NCI-H510A treated with DMSO at 0.1 percent for 48 hours (cell line): ENCODE data around the gene USH1C.

Experiments used
- DNase-seq: peaks from one replicate; lab custom pipeline; 2025; lab: John Stamatoyannopoulos, UW

The USH1C gene

DNA sequence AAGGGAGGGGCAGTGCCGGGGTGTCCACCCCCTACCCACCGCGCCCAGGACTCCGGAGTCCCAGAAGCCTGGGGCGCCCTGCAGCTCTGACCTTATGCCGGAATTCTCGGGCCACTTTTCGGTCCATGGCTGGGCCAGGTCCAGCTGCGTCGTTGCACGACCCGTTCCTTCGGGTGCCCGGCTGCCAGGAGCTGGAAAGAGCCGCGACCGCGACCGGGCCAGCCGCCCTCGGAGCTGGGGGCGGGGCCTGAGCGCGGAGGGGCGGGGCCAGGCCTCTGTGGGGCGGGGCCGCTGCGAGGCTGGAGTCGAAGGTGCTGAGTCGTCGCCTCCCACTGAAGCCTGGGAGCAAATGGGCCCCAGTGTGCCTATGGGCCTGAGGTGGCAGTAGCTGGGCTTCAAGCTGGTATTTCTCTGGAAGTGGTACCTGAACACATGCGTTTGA lies at the start of gene USH1C:
Gene USH1C, minus strand, starts transcription at position 236 of the 442 bp plus-strand sequence. Its CDS starts 109 bp downstream, at position 127.
- DNase-seq = no peak

DNA sequence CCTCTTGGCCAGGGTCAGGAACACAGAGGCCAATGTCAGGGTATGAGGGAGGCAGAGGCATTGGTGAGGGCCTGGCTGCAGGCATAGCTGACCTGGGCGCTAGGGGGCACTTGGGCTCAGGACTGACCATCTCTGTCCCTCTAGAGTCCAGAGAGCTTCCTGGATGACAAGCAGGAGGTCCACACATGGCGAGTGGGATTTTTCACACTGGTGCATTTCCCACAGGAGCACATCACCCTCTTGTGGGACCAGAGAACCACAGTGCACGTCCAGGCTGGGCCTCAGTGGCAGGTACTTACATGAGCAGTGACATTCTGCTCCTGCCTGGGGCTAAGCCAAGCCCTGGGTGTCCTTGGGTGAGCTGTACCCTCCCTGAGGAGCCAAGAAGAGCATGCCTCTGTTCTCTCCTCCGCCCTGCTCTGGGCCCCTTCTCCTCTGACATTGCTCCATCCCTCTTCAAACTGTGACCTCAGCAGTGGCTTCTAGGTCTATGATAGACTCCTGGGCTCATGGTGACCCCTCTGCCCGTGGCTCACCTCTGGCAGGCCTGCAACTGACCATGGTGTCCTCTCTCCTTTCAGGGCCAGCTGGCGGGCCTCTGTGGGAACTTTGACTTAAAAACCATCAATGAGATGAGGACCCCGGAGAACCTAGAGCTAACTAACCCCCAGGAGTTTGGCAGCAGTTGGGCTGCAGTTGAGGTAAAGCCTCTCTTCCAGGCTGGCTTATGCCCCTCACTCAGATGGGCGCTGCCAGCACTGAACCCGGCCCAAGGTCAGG lies 49.4 kb upstream of the USH1C start:
- no peak for DNase-seq

DNA sequence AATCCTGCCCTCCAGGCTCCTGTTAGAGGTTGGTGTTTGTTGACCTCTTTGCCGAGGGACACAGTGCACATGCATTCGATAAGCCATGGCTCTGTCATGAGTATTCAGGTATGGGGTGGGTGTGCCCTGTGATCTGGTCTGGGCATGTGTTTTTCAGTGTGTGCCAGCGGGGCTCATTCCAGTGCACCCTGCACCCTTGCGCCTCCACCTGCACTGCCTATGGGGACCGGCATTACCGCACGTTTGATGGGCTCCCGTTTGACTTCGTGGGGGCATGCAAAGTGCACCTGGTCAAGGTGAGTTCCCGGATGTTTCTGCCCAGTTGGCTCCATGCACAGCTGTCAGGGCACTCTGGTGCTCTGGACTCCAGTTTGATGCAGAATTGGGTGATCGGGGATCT lies 47.1 kb upstream of the USH1C start:
- no peak for DNase-seq

DNA sequence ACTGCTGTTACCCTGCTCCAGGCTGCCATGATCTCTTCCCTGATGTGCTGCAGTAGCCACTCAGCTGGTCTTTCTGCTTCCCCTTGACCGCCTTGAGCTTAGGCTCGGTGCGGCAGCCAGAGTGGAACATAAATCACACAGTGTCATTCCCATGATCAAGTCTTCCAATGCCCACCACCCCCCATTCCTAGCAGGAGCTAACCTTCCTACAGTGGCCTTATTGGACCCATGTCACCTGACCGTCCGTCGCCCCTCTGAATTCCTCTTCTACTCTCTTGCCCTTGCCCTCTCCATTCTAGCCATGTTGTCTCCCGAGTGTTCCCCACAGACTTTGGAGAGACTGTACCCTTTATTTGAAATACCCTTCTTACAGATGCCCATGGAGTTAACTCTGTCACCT lies 46.2 kb upstream of the USH1C start:
- DNase-seq = no peak

DNA sequence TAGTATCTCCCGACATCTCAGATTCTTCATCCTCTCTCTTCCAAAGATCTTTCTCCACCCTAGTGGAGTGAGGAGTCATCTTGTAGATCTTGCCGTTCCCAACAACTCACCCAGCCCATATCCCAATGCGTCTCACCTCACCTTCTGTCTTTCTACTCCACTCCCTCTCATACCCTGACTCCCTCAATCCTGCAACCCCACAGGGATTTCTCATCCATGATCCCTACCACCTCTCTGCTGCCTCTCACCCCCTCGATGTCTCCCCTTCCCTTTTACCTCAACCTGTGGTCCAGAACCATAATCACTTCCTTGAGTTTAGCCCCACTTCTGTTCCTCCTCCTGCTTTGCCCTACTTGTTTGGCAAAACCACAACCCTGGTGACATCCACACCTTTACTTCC lies 44.5 kb upstream of the USH1C start:
- no peak for DNase-seq

DNA sequence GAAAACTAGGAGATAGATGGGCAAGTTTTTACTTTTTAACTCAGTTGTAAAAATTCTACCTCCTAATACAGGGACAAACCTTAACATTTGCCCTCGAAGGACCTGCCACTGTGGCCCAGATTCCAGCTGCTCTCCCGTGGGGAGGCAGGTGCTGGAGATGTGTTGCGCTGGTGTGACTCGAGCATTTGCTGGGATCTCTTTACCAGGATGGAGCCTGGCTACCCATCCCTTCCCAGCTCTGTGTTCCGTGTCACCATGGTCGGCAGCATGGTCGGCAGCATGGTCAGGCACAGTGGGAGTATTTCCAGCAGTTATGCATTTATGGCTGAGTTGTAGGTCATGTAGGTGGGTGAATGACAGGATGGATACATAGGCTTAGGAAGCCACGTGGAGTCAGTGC lies 44.0 kb upstream of the USH1C start:
- DNase-seq = no peak

DNA sequence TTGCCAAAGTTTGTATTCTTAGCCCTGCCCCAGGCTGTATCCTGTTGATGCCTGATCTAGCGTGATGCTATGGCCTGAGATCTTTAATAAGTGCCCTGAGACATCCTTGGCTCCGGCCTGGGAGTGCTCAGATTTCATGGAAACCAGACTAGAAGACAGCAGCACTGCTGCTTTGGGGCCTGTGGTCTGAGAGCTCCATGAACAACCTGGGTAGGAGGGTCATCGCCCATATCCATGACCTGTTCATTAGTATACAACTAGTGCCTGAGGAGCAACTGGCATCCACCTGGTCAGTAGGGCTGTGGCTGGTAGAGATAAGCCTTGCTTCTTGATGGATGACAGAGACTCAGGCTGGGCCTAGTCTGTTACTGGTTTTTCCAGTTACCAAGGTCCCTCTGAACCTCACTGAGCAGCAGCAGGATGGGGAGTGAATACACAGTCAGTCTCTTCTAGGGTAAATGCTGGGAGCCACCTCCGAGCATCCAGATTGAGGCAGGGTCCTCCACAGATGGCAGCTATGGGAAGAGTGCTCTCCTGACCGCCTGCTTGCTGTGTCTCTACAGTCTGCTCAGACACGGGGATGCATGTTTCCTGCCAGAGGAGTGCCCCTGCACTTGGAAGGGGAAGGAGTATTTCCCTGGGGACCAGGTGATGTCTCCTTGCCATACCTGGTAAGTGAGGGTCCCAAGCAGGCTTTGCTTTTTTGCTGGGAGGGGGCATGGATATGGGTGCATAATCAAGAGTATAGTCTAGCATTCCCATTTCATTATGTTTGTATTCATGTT lies 41.9 kb upstream of the USH1C start:
- no peak for DNase-seq

DNA sequence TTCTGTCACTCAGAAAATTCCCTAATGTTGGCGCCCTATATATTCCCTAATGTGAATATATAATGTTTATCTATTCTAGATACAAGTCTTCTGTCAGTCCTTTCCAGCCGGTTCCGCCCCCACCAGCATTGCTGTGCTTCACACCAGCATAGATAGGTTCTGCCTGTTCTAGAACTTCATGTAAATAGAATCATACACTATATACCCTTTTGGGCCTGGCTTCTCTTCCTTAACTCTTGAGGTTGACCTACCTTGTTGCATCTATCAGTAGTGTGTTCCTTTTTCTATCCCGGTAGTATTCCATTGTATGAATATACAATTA lies 37.5 kb upstream of the USH1C start:
- DNase-seq = no peak

DNA sequence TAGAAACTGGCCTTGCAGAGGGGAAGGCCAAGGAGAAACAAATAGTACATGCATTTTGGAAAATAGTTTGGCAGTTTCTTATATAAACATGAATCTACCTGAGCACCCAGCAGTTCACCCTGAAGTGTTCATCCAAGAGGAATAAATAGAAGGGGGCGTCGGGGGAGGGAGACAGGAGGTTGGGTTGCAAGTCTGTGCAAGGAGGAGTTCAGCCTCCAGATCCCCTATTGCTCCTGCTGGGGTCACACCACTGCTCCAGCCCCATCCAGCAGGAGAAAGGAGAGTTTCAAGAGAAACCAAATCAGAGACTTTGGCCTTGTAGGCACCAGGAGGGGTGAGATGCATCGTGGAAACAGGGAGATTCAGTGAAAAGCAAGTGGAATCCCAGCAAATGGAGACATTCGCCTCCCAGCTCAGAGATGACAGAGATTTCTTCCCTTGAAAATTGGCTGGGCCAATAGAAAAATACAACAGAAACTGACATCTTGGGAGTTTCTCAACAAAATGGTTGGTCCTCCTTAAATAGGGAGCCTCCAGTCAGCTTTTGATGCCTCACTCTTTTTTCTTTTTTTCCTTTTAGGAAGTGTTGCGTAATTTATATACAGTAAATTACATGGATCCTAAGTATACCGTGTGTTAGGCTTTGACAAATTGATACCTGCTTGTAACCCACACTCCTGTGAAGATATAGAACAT lies 37.0 kb upstream of the USH1C start:
- no peak for DNase-seq

DNA sequence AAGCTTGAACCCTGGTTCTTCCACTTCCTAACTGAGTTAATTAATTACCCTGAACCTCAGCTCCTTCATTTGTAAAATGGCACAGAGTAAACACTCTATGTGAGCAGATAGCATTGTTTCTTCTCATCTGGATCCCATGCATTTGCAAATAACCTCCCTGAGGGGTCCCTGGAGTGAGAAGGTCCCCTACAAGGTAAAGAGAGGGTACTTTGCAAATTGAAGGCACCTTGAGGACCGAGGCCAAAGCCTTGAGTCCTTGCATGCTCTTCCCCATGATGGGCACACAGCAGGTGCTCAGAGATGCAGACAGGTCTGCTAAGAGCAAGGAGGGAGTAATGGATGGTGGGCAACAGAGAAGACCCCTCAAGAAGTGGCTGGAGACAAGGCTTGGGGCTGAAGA lies 36.1 kb upstream of the USH1C start:
- DNase-seq = no peak

DNA sequence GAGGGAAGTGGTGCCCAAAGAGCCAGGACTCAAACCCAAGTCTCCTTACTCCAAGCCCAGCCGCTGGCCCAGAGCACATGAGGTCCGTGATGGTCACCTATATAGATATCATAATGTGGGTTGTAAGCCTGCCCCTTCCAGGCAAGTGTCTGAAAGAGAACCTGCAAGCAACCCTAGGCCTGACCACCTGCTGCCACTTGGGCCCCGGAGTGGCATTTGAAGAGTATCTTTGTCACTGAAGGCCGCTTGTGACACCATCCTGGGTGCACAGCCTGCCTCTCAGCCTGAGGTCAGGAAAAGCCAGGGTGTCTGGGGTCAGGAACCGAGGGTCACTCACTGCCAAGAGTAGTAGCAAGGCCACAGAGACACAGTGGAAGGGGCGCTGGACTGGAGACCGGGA lies 35.2 kb upstream of the USH1C start:
- no peak for DNase-seq

DNA sequence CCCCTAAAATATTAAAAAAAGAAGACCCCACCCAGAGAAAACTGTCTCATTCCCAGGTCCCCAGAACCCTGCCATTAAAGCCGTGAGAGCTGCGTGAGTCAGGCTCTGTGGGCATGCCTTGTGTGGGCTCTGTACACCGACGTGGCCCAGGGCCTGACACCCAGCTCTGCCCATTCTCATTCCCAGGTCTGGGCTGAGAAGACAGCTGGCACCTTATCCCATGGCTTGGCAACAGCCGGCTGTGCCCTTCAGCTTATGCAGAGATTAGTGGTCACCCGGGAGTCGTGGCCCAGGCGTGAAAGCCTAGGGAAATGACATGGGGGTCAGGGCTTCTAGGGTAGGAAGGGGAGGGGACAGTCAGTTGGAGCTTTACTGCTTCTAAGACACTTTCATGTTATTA lies 34.7 kb upstream of the USH1C start:
- DNase-seq = no peak

DNA sequence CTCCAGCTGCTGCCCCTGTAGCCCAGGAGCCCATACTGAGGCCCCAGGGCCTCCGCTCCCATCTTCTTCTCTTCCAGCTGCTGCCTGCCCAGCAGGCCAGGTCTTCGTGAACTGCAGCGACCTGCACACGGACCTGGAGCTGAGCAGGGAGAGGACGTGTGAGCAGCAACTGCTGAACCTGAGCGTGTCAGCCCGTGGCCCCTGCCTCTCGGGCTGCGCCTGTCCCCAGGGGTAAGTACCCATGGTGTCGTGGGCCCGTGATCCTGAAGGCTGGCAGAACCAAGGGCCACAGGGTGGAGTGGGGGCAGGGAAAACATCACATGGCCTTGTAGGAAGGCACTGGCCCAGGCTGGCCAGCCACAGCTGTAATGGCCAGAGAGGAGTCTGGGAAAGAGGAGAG lies 34.1 kb upstream of the USH1C start:
- DNase-seq = no peak

DNA sequence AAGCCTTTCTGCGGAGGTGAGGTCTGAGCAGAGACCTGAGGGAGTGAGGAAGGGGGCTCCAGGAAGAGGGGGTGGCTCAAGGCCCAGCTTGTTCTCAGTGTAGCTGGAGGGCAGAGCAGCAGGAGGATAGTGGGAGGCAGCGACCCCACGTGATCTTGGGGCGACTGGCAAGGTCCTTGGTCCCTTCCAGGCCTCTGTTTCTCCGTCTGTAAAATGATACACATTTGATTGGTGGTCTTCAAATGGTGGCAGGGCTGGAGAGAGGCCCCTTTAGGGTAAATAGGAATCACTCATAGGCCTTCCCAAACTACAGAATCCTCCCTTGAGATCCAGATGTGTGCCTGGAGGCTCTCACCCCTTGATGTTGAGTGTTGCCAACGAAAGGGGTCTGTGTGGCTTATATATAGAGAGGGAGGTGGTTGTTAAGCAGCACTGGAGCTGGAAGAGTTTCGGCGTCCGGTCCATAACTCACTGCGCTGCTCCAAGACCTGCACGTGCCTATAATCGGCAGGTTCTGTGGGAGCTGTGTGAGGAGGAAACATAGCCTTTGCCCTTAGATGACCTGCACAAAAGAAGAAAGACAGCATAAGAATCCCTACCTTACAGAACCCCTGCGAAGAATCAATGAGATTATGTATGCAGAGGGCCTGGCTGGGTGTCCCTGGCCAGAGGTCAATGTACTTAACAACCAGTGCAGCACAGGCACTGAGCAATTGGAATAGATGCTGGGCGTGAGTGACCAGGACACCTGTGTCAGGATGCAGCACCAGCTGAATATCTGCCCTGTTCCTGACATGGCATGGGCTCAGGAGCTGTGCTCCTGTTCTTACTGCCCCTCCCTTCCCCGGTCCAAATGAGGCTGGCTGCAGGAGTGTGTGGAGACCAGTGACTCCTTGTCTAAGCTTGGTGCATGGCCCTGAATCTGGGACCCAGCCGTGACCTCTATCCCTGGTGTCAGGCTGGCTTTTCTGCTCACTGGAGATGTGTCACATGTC lies 31.5 kb upstream of the USH1C start:
- no peak for DNase-seq

DNA sequence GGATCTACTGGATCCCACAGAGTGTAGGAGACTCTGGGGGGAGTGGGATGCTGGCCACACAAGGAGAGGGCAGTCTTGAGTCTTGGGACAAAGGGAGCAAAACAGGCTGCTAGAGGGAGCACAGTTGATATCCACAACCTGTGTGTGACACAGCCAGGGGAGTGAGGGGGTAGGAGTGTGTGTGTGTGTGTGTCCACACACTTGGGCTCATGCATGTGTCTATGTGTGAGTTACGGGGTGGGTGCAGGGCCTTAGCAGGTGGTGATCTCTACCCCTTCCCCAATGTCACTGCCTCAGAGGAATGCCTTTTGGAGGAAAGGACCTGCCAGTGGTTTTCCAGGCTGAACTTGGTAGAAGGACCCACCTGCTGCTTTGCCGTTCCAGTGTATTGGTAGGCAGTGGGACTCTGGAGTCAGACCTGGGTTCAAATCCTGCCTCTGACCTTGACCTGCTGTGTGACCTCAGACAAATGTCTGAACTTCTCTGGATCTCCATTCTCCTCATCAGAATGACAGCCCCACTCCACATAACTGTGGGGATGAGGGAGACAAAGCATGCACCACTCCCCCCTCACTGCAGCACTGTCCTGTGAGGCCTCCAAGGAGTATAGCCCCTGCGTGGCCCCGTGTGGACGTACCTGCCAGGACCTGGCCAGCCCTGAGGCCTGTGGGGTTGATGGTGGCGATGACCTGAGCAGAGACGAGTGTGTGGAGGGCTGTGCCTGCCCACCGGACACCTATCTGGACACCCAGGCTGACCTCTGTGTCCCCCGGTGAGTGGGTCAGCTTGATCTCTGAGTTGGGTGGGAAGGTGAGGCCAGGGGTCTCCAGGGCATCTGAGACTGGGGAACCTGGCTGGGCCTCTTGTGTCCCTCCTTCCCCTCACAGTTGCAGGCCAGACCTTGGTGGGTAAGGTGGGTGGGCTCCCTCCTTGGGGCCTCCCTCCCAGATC lies 30.2 kb upstream of the USH1C start:
- DNase-seq = no peak

DNA sequence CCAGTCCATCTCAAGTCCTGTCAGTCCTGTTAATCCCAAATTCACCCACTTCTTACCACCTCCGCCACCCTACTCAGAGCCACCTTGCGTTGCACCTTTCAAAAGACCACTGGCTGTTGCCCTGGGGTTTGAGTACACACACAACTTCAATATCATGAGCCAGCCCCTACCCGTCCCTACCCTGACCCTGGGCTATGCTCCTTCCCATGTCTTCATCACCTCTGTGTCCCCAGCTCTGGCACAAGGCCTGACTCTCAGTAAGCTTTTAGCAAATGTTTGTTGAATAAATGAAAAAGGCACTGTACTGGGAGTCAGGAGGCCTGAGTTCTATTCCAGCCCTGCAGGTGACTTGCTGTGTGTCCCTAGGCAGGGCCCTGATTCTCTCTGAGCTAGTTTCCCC lies 29.3 kb upstream of the USH1C start:
- DNase-seq = no peak

DNA sequence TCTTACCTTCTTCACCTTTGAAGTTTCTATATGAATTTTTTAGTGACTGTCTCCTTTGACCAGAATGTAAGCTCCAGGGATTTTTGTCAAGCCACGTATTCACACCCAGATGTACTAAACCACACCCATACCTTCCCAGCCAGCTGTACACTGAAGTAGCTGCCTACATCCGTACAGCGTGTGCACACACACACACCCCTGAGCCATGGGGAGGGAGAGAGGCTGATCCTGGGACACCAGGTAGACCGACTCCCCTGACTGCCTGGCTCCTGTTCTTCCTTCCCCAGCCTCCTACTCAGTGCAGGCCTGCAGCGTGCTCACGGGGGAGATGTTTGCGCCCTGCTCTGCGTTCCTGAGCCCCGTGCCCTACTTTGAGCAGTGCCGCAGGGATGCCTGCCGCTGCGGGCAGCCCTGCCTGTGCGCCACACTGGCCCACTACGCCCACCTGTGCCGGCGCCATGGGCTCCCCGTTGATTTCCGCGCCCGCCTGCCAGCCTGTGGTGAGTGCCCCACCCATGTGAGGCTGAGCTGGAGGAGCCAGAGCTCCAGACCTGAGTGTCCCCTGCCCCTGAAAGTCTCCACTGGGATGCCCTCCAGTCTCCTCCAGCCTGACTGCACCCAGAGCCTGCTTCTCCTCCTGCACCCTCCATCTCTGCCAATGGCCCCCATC lies 28.7 kb upstream of the USH1C start:
- DNase-seq = no peak

DNA sequence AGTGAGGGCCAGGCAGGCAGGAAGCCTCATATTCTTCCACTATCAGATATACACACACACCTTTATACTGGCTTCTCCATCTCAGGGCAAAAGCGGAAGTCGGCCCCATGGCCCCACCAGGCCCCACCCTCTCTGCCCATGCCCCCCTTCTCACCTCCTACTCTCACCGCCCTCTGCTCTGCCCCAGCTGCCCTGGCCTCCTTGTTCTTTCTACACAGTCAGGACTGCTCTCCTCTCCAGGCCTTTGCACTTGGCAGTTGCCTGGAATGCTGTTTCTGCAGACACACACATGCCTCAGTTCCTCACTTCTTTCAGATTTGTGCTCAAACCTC lies 28.1 kb upstream of the USH1C start:
- DNase-seq = no peak

DNA sequence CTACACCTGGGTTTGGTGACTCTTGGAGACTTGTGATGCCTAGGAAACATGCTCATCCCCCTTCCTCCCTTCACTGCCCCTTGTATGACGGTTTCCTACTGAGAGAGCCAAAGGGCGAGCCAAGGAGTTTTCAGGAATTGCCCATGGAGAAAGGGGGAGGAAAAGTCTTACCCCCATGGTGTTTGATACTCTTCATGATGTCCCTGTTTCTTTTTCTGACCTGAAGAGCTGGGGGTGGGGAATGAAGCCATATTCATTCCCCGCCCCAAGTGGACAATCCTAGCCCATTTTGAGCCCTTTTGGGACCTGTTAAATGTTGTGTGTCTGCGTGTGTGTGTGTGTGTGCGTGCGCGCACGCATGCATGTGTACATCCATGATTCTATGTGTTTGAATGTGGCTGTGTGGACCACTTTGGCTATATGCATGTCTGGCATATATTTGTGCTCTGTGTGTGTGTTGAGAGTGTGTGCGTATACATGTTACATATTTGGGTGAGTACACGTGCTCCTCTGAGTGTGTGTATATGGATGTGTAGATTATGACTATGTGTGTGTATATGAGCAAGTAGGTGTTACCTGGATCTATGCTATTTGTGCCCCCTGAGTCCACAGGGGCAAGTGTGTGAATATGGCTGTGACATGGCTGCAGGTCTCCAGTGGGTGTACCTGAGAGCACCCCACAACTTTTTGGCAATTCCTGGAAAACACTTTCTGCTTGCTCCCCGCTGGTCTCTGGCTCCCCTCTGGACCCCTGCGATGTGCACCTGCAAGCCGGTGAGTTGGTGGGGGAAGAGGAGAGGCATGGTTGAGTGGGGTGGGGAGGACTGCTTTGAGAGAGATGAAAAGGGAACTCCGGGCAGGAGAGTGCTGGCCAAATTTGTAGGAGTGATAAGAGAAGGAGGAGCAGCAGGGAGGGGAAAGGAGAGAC lies 27.5 kb upstream of the USH1C start:
- no peak for DNase-seq
